Mucosa of descending colon (tissue), 3 donors: ENCODE data around the gene RETREG1. TPM values are rescaled to one million over a fixed set of nuclear protein-coding genes. Genes with fewer than 3 reads are reported as not detected.
"Not testable (repeated sequence)": the region's sequence is repeated elsewhere in the genome, so short reads cannot be mapped to it uniquely, and the experiment has no call there.

Experiments
- ATAC-seq: fragments of 200-7000 bp; cut with Tn5 transposase; one replicate; pipeline ENCODE4 v1.9.1; 2020; ENCODE audit warnings: mild to moderate bottlenecking, moderate library complexity
- DNase-seq, 3 donors: peaks; one replicate each; pipeline ENCODE4 v3.0.0-alpha.2; 2020
- H3K36me3 ChIP-seq: fragments of 200-600 bp; one replicate; pipeline ENCODE4 v1.8.0; 2021; ENCODE audit warnings: low read depth, mild to moderate bottlenecking
- H3K4me1 ChIP-seq: fragments of 200-600 bp; one replicate; pipeline ENCODE4 v1.8.0; 2021; ENCODE audit warnings: low read depth, mild to moderate bottlenecking
- H3K4me3 ChIP-seq: fragments of 200-600 bp; one replicate; pipeline ENCODE4 v1.8.0; 2021; ENCODE audit warnings: mild to moderate bottlenecking
- H3K9me3 ChIP-seq: fragments of 200-600 bp; one replicate; pipeline ENCODE4 v1.8.0; 2021; ENCODE audit warnings: mild to moderate bottlenecking
- intact Hi-C, 2 donors: fragments of 100-400 bp; cut with DNase I in 1 of 2; cut with micrococcal nuclease in 1 of 2; formaldehyde crosslinking; loops; one replicate each; pipeline versions ENCODE4 v1.11.0 to v1.11.1; 2022; cut with DNase I, micrococcal nuclease
- total RNA-seq, 3 donors: library from RNA; stranded (reverse); fragmentation: NEBNext Ultra II Directional in 2 of 3; extraction: Animal tissue kit (Norgen Biotek cat#: 25700) in 2 of 3; gene quantifications; one replicate each; pipeline versions ENCODE4 v1.2.1 to v1.2.4, GENCODE V29; 2021 to 2023
- TF ChIP-seq, protein P1 (sequence below): fragments of 200-600 bp; IDR thresholded peaks from one replicate; pipeline ENCODE4 v1.8.0; 2022; ENCODE audit warnings: antibody characterized with exemption, mild to moderate bottlenecking
- donor health status: DM: no; HTN: no; CAD: no; lungs with moderate emphysema.
- donor health status: DM: no; HTN: no; CAD: no.
- donor health status: DM: no; HTN: yes; CAD: no.

RETREG1 gene
- total RNA-seq, 3 donors from 2014 or later: 54.1 to 102 (median 55.8) TPM

DNA sequence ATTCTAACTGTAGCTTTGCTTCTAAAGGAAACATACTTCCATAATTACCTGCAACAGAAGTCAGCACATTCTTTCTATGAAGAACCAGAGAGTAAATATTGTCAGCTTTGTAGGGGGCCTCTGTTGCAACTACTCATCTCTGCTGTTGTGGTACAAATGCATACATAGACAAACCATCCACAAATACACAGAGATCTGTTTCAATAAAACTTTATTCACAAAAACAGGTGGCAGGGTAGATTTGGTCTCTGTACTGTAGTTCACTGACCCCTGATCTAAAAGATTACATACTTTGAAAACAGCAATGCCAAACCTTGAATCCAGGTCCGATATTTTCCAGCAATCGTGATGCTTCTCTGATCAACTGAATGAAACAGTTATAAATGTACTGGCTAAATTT lies 44.9 kb upstream of the RETREG1 start:
- TF ChIP-seq, protein P1, sequence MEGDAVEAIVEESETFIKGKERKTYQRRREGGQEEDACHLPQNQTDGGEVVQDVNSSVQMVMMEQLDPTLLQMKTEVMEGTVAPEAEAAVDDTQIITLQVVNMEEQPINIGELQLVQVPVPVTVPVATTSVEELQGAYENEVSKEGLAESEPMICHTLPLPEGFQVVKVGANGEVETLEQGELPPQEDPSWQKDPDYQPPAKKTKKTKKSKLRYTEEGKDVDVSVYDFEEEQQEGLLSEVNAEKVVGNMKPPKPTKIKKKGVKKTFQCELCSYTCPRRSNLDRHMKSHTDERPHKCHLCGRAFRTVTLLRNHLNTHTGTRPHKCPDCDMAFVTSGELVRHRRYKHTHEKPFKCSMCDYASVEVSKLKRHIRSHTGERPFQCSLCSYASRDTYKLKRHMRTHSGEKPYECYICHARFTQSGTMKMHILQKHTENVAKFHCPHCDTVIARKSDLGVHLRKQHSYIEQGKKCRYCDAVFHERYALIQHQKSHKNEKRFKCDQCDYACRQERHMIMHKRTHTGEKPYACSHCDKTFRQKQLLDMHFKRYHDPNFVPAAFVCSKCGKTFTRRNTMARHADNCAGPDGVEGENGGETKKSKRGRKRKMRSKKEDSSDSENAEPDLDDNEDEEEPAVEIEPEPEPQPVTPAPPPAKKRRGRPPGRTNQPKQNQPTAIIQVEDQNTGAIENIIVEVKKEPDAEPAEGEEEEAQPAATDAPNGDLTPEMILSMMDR: no peak
- Histone ChIP-seq H3K36me3 (no peaks in the 10 kb centered on the region), H3K4me3 (no peak overlapping the region), H3K4me1 (peaks cover 2% of the 10 kb centered on the region), H3K9me3 (no peaks in the 10 kb centered on the region)
- intact Hi-C loops: loop anchor here in 1 of 2 donors (10.0 kb wide), 1 partner anchor 177 kb away; no protein-coding TSS in a partner anchor
- ATAC-seq (no peak), DNase-seq (no peak)

DNA sequence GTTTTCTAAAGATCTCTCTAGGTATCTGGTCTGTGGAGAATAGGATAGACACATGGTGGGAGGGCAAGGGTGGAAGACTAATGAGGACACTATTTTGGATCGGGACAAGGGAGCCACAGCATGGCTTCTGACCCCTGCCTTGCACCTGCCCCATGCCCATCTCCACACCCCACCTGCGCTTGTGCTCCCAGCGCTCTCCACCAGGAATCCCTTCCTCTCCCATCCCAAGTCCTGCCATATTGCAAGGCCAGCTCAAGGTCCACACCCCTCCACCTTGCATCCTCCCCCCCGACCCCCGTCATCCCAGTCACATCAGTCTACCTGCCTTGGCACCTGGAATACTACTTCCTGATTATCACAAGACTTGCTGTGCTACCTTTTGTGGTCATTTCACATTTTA lies 44.2 kb upstream of the RETREG1 start:
- Histone ChIP-seq H3K36me3 (no peaks in the 10 kb centered on the region), H3K4me3 (no peak overlapping the region), H3K9me3 (no peaks in the 10 kb centered on the region), H3K4me1 (no peaks in the 10 kb centered on the region)
- ATAC-seq (no peak), DNase-seq (no peak)
- TF ChIP-seq, protein P1: no peak
- intact Hi-C loops: loop anchor here in 1 of 2 donors (10.0 kb wide), 1 partner anchor 176 kb away; no protein-coding TSS in a partner anchor

DNA sequence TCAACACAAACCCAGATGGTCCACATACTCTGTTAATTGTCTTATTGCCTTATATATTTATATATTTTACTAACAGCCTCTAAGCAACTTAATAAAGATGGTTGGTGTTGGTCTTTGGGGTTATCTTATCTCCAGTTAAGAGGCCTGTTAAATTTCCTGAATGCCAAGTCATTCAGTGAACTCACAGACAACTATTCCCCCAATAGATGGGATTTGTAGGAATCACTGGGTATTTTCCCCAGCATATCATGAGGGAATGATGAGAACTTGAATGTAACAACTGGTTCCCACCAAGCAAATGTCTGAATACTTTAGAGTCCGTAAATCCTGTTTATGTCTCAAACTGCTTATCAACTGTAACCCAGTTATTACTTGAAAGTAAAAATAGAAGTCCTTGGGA lies 42.7 kb upstream of the RETREG1 start:
- no peaks in the 10 kb centered on the region for H3K4me1 ChIP-seq
- TF ChIP-seq, protein P1: no peak
- H3K9me3 ChIP-seq: no peaks in the 10 kb centered on the region
- H3K36me3 ChIP-seq: no peaks in the 10 kb centered on the region
- H3K4me3 ChIP-seq: no peak overlapping the region
- DNase-seq (no peak), ATAC-seq (no peak)
- intact Hi-C loops: no loop called here

DNA sequence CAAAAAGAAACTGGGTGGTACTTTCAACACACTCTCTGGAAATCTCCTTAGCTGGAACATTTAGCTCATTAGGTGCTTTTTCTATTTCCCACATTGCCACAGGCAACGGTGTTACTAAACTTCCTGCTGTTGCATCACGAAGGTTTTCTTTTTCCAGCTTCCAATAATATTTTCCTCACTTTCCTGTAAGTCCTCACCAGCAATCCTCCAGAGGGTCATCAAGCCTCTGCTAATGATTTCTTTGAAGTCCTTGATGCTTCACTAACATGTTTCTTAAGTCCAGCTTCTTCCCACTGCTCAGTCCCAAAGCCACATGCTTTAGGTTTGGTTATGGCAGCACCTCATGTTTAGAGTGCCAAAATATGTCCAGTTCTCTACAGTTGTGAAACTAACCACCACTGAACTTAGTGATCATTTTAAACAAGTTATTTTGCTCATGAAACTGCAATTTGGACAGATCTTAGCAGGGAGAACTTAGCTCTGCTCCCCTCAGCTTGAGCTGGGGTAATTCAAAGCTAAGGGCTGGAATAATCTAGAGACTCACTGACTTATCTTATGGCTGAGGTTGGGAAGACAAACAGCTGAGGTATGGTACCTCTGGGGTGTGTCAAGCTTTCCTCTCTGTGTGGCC lies 39.9 kb upstream of the RETREG1 start:
- intact Hi-C loops: no loop called here
- TF ChIP-seq, protein P1: no peak
- DNase-seq (no peak), ATAC-seq (no peak)
- no peaks in the 10 kb centered on the region for H3K4me1 ChIP-seq
- no peak overlapping the region for H3K4me3 ChIP-seq
- no peaks in the 10 kb centered on the region for H3K9me3 ChIP-seq
- H3K36me3 ChIP-seq: no peaks in the 10 kb centered on the region

DNA sequence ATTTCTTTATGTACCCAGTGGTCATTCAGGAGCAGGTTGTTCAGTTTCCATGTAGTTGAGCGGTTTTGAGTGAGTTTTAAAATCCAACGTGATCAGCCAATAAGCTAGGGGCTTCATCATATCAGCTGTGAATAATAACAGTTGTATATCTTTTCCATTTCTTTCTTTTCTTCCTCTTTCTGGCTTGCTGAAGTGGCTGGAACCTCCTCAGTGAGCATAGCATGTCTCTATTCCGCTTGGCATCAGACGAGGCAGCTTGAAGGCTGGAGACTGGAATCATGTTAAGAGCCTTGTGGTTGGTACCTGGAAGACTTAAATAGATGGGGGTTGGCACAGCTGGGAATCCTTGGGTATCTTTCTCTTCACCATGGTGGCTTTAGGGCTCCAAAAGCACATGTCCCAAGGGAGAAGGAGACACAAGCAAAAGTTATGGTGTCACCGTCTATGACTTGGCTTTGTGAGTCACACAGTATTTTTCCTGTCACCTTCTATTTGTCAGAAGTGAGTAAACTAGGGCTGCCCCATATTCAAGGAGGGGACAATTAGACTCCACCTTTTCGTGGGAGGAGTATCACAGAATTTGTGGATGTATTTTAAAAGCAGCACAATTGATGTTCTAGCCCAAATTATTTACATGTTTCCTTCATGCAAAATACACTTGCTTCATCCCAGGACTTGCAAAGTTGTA lies 38.0 kb upstream of the RETREG1 start:
- no peak for ATAC-seq
- TF ChIP-seq, protein P1: no peak
- H3K36me3 ChIP-seq: no peaks in the 10 kb centered on the region
- intact Hi-C loops: no loop called here
- H3K9me3 ChIP-seq: no peaks in the 10 kb centered on the region
- H3K4me1 ChIP-seq: no peaks in the 10 kb centered on the region
- no peak overlapping the region for H3K4me3 ChIP-seq
- no peak for DNase-seq

DNA sequence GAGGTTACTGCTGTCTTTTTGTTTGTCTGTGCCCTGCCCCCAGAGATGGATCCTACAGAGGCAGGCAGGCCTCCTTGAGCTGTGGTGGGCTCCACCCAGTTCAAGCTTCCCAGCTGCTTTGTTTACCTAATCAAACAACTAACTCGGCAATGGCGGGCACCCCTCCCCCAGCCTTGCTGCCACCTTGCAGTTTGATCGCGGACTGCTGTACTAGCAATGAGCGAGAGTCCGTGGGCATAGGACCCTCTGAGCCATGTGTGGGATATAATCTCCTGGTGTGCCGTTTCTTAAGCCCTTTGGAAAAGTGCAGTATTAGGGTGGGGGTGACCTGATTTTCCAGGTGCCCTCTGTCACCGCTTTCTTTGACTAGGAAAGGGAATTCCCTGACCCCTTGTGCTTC lies 31.9 kb upstream of the RETREG1 start:
- ATAC-seq, H3K36me3 ChIP-seq, DNase-seq, intact Hi-C loops, H3K9me3 ChIP-seq, H3K4me1 ChIP-seq, H3K4me3 ChIP-seq: not testable (repeated sequence)
